Midbrain (tissue), 1 donor: Measurements from ENCODE around the gene ECT2.
"Not testable (repeated sequence)": the region's sequence is repeated elsewhere in the genome, so short reads cannot be mapped to it uniquely, and the experiment has no call there.

Source experiments
- DNase-seq: peaks from one replicate; lab custom pipeline; 2025; lab: John Stamatoyannopoulos, UW

The ECT2 gene

DNA sequence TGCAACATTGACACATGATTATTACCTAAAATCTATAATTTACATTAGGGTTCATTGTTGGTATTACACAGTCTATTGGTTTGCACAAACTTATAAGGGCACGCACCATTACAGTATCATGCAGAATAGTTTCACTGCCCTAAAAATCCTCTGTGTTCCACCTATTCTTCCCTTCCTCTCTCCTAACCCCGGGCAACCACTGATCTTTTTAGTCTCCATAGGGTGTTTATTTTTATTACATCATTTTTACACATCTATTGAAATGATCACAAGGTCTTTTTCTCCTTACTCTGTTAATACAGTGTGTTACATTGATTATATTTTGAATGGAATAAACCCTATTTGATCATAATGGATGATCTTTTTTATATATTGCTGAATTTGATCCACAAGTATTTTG lies 15.5 kb upstream of the ECT2 start:
- DNase-seq = no peak

DNA sequence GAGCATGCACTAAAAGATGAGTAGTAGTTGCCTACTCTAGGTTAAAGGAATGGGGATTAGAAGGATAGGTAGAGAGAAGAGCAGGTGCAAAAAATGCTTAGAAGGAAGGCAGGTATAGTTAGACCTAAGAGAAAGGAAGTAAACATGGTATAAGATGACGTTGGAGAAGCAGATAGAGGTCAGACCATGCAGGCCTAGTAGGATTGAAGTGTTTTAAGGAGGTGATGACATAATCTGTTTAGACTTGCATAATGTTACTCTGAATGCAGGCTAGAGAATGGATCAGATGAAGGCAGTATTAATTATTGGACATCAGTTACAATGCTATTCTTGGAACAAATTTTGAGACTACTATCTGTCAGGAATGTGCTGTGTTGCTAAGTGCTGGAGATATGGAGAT lies 11.1 kb upstream of the ECT2 start:
- DNase-seq = no peak

DNA sequence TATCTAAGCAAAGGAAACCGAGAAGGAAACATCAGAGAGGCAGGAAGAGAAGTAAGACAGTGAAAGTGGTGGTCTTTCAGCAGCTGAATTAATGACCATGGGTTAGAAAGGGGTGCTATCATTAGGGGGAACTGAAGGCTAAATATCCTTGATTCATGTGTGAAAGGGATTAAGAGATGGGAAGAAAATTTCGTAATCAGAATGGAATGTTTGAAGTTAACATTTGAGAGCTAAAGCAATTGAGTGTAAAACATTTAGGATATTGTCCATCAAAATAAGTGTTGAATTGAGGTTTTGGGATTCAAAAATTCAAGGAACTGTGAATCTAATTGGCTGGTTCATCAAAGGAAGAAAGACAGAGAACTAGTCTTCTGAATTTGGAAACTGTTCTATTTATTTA lies 4.1 kb upstream of the ECT2 start:
- no peak for DNase-seq

DNA sequence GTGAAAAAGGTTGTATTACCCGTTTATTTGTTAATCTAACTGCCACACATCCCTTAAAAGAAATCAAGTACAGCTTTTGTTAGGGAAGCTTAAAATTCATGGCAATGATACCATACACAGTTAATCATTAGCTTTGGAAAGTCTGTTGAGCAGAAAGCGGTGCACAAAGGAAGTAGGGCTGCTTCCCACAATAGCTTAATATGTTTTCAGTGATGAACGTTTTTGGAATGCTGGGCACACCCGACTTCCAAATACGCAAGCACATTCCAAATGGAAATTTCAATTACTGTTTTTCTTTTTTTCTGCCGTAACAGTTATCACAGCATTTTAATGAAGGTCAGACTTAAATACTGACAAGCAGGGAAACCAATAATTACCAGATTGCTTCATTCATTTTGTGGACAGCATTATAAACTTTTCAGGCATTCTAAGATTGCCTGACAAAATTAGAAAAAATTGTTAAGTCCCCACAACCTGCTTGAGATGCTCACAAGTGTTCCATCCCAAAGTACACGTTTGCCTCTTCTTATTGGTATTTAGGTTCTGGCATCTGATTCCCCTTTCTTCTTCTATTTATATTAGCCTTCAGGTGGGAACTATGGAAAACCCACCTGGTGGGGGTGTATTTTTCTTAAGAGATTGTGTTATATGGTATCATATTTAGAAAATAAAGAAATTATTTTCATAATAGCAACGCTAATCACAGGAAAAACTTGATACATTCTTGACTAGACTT lies 1.1 kb upstream of the ECT2 start:
- DNase-seq = no peak

DNA sequence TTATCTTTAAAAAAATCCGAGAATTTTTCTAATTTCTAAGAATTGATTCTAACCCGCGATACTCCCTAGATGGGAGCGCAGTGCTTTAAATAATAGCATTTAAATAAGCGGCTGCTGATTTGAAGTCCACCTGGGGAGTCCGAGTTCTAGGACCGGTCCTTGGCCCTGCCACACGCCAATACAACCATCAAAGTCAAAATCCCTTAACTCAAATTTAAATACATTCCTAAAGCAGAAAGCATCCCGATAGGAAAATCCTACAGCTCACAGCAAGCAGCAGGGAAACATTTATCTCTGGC lies 508 bp upstream of the ECT2 start:
- DNase-seq = no peak

DNA sequence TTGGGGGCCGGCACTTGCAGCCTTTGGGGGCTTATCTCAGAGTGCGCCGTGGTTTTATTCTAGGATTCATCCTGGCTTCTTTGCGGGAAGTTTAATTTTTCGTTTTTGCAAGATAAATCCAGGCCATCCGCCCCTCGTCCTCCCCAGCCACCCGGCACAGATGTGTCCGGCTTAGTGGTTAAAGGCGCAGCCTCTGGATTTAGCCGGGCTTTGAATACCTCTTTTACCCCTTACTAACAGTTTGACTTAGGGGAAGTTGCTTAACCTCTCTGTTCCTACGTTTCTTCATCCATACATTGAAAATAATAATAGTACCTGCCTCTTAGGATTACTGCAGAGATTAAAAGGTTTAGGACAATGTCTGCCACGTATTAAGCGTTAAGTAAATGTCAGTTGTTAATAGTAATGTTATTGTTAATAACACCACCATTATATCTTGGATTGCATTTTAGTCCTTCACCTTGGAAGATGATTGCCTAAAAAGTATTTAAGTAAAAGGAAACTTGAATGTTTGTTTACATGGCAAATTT lies 714 bp downstream of the ECT2 start:
- DNase-seq = no peak

DNA sequence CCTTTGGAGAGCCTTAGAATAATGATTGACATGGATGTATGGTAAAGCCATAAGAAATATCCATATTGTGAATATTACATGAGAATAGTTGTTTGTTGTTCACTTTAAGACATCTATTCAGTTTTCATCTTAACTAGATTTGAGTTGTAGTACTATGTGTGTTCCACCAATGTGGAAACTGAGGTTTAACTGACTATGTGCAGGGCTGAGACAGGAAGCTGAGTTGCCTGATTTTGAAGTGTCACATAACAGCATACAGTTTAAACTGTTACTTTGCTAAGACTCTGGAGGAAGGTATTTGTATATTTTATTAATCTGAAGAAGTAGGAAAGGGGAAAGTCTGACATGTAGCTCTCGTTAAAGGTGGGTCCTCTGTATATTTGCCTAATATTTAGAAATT lies 2.1 kb downstream of the ECT2 start:
- no peak for DNase-seq

DNA sequence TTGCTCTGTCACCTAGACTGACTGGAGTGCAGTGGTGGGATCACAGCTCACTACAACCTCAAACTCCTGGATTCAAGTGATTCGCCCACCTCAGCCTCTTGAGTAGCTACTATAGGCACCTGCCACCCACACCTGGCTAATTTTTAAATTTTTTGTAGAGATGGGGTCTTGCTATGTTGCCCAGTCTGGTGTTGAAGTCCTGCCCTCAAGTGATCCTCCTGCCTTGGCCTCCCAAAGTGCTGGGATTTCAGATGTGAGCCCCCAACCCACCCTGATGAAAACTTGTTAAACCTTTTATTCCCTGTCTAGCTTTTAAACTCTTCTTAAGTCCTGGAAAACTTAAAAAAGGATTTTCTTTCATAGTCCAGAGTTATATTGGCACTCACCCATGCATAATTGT lies 2.6 kb downstream of the ECT2 start:
- DNase-seq = no peak

DNA sequence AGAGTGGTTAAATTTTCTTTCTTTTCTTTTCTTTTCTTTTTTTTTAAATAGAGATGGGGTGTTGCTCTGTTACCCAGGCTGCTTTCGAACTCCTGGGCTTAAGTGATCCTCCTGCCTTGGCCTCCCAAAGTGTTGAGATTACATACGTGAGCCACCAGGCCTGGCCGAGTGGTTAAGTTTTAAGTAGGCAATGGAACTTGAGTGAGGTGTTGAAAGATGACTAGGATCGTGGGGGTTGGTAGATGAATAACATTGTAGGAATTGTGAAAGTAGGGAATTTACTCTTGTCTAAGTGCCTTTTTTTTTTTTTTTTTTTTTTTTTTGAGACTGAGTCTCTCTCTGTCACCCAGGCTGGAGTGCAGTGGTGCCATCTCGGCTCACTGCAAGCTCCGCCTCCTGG lies 9.9 kb downstream of the ECT2 start:
- DNase-seq = not testable (repeated sequence)

DNA sequence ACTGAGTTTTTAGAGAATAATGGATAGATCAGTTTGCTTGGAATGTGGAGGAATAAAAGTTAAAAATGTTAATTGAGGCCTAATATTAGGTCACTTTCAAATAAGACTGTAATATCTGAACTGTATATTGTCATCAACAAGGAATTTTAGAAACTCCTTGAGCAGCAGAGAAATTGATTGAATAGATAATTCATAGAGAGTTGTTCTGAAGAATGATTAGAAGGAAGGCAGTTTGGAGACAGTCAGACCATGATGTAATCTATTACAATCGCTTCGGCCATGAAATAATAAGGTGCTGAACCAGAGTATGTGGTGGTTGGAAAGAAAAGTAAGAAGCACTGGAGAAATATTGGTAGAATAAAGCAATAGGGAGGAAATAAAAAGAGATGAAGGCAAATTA lies 15.7 kb downstream of the ECT2 start:
- DNase-seq = no peak

DNA sequence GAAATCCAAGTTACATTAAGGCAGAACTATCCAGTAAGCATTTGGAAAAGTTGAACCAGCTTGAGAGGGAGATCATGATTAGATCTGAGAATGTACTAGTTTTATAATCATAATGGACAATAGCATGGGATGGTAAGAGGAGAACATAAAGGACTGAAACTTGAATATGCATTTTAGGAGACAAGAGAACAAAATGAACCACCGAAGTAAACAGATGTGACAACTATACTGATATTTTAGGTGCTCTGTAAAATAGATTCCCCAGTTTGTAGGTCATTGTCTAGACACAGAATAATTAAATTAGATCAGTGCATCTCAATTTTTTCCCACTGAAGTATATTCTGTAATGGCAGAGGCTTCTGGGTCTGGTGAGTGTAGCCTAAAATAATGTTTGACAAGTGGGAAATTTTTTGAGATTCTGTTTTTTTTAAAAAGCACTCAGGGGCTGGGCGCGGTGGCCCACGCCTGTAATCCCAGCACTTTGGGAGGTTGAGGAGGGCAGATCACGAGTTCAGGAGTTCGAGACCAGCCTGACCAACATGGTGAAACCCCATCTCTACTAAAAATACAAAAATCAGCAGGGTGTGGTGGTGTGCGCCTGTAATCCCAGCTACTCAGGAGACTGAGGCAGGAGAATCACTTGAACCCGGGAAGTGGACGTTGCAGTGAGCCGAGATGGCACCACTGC lies 16.3 kb downstream of the ECT2 start:
- DNase-seq = no peak

DNA sequence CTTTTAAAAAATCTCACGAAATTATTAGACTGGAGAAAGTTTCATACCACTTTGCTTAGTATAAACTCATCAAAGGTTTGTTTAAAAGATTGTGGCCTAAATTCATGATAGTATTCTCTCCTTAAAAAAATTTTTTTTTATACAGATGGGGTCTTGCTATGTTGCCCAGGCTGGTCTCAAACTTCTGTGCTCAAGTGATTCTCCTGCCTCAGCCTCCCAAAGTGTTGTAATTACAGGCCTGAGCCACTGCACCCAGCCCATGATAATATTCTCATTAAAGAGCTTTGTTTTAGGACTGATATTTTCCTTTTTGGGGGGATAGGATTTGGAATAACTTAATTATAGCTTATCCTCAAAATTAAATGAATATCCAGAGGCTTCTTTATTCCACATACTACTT lies 19.9 kb downstream of the ECT2 start:
- no peak for DNase-seq

DNA sequence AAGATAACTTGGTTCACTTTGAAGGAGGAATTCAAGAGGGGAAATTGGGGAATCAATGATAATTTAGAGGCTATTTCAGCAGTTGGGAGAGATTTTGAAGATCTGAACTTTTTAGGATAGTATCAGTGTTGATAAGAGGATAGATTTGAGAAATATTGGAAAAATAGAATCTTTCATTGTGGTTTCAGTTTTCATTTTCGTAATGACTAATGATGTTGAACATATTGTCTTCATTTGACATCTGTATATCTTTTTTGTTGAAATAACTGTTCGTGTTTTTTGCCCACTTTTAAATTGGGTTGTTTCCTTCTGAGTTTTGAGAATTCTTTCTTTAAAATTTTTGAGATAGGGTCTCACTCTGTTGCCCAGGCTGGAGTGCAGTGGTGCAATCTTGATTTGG lies 21.1 kb downstream of the ECT2 start:
- DNase-seq = no peak

DNA sequence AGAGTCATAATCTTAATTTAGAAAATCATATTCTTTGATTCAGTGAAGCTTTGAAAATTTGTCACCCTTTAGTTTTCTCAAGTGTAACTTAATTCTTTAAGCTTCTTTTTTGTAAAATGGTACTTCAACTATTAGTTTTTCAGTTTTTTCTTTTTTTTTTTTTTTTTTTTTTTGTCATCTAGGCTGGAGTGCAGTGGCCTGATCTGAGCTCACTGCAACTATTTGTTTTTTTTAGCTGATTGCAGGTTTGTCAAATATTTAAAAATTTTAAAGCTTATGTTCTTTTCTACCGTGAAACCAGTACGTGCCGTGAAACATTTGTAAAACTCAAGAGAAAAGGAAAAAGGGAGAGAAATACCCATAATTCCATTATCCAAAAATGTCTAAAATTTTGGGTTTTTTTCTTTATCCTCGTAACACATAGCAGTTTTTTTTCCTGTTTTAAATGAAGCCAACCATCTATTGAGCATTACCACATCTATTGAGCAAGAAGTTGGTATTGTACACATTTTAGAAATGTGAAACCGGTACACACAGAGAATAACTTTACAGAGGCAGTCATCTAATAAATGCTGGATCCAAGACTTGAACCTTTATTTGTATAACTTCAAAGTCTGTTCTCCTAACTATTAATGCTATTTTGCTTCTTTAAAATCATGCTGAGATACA lies 25.7 kb downstream of the ECT2 start:
- DNase-seq = no peak

DNA sequence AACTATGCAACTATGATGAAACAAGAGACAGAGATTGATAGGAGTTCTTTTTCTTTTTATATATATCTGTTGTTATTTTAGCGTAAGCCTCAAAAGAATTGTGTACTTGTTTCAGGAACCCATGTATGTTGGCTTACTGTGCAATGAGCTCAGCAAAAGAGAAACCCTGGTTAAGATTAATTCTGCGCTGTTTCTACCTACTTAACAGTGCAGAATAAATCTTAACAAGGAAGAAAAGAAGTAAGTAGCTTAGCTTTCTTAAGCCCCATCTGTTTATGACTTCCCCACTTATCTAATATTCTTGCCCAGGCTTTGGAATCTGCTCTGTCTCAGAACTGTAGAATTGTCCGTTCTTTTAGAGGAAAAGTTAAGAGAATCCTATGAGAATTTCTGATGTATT lies 27.4 kb downstream of the ECT2 start:
- no peak for DNase-seq

DNA sequence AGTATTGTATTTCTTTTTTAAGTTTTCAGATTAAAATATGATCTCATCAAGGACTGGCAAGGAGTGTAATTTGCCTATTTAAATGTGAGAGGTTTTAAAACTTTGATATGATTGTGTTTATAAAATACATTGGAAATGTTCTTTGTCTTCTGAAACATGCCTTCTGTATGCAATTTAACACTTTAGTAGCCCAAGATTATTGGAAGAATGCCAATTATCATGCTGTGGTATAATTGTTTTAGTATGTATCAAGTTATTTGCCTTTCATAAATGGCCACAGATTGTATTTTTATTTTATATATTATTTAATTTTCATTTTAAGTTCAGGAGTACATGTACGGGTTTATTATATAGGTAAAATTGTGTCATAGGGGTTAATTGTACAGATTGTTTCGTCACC lies 31.7 kb downstream of the ECT2 start:
- no peak for DNase-seq

DNA sequence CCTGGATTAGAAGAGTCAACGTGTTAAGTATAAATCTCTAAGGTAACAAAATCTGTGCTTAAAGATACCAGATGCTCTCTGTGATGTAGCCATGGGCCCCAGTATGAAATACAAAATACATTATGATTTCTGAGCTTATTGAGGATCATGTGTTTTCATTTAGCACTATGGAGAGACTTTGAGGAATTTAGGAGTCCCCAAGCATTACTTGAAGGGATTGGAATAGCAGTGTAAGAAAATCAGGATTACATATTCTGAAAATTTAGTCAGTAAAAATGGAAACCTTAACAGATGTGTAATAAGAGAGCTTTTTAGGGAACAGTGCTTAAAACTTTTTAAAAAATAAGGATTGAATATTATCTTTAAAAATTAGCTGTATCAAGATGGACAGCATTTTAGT lies 35.5 kb downstream of the ECT2 start:
- no peak for DNase-seq

DNA sequence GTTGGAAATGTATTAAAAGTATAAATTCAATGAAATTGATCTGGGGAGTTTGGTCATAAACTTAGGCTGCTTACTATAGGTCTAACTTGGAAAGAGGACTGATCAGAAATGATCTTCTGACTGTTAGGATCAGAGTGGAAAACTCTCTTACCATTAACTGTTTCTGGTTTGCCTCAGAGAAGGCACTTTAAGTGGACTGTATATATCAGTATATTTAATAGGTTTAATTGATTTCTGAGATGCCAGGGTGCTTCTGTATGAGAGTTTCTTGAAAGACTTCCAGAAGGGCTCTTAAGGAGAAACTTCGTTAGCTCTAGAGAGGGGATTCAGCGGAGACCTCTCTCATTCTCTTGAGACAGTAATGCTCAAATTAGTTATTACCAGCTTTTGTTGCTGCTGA lies 36.5 kb downstream of the ECT2 start:
- DNase-seq = no peak

DNA sequence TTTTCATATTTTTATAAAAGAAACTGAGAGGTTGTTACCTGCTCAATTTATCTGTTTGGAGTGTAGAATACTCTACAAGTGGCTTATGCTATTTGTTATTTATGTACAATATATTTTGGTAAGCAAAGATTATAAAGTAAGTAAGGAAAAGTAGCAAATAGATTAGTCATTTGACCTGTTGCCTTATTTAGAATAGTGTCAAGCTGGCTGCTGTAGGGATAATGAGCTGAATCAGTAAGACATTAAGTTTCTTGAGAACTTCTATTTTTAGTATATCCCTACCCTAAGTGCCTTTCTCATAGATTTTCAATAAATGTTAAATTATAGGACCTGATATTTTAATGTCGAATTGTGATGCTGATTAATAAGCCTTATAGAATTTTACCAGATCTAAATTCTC lies 37.2 kb downstream of the ECT2 start:
- no peak for DNase-seq

DNA sequence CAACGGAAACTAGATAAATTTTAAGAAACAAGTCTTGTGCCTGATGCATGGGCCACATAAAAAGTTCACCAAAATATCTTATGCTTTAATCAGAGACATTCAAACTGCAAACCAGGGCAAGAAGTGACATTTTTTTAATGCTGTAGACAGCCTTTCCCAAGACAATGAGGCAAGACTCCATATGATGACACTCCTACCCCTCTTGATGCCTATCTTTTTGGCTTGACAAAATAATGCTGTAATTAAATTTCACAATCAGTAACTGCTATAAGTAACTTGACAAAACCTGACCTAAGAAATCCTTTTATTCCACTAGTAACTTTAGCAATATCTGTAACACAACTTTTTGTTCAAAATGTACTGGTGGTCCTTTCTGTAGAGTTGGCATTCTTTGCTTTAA lies 48.7 kb downstream of the ECT2 start:
- no peak for DNase-seq

DNA sequence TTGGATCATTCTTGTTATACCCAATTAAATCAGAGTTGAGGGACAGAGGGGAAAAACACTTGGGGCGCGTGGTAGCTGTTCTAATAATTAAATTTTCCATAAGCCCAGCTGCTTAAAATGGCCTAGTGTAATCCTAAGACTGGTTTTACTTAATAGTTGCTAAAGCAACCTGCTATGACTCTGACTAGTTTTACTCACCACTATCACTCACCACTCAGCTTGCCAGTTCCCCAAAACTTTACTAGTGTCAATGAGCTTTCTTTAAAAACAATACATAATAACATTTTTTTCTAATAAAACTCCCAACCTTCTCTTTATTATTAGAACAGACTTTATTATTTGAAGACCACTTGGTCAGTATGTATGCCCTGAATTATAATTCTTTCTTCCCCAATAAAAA lies 49.6 kb downstream of the ECT2 start:
- DNase-seq = no peak

DNA sequence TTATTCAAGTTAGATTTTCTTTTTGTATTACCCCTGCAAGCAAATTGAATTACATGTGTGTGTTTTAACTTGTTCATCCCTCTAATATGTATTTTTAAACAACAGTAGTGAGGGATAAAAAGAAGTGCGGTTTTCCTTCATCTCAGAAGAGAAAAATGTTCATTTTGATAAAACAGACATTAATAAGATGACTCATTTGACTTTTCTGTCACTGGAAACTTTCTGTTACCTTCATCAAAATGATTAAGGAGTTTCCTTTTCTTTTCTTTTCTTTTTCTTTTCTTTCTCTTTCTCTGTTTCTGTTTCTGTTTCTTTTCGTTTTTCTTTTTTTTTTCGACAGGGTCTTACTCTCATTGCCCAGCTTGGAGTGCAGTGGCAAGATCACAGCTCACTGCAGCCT lies 53.0 kb downstream of the ECT2 start:
- DNase-seq = no peak

DNA sequence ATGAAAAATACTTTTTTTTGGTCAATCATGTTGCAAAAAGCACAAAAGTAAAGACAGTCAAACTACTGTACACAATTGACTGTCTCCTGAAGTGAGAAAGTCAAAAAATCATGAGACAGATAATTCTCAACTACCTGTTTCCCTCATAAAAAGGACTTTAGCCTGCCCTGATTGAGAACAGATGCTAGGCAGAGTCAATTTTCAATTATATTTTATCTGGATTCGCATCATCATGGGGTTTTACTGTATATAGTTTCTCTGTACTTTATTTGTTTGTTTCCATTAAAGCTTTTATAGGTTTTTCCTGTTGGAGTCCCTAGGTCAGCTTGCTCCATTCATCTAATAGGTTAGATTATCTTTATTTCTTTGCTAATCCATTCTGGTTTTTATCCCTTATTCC lies 53.8 kb downstream of the ECT2 start:
- DNase-seq = no peak
